CD4-positive, alpha-beta T cell treated with Interleukin-2 at 100 ng/mL for 4 hours (primary cell): ENCODE measurements around the gene ZNF431.
A peak's percentile ranks its signal among the peaks of the same experiment; 100 is the strongest.
"Not testable (repeated sequence)": the region's sequence is repeated elsewhere in the genome, so short reads cannot be mapped to it uniquely, and the experiment has no call there.

Experiments used
- DNase-seq: peaks from one replicate; pipeline ENCODE4 v3.0.0-alpha.2; 2020; ENCODE audit warnings: low spot score

Gene ZNF431

GRCh38 chr19:21141787-21142464 is at the start of gene ZNF431:
ZNF431 (plus strand) TSS chr19:21142040; CDS start chr19:21142184, 144 bp downstream.
- peak; percentile 94 for DNase-seq

GRCh38 chr19:21092109-21092508 is 49.7 kb upstream of the ZNF431 start:
- no peak for DNase-seq

GRCh38 chr19:21094347-21095025 is 47.4 kb upstream of the ZNF431 start:
- no peak for DNase-seq

GRCh38 chr19:21098291-21098690 is 43.5 kb upstream of the ZNF431 start:
- DNase-seq, result no peak

- DNase-seq, result no peak
Observed at GRCh38 chr19:21101521-21102242, 40.2 kb upstream of the ZNF431 start.

- no peak for DNase-seq
Observed at GRCh38 chr19:21109116-21109515, 32.7 kb upstream of the ZNF431 start.

- DNase-seq, result no peak
Observed at GRCh38 chr19:21110183-21110582, 31.7 kb upstream of the ZNF431 start.

GRCh38 chr19:21115430-21115829 is 26.4 kb upstream of the ZNF431 start:
- no peak for DNase-seq

GRCh38 chr19:21117041-21117907 is 24.6 kb upstream of the ZNF431 start:
- DNase-seq, result no peak

- DNase-seq, result no peak
Observed at GRCh38 chr19:21126078-21126477, 15.8 kb upstream of the ZNF431 start.

GRCh38 chr19:21127001-21127400 is 14.8 kb upstream of the ZNF431 start:
- DNase-seq, result no peak

- DNase-seq, result no peak
Observed at GRCh38 chr19:21127898-21128297, 13.9 kb upstream of the ZNF431 start.

GRCh38 chr19:21128901-21129698 is 12.7 kb upstream of the ZNF431 start:
- DNase-seq, result no peak

- no peak for DNase-seq
Observed at GRCh38 chr19:21130097-21130775, 11.6 kb upstream of the ZNF431 start.

GRCh38 chr19:21133633-21134032 is 8.2 kb upstream of the ZNF431 start:
- DNase-seq, result no peak

GRCh38 chr19:21134934-21135366 is 6.9 kb upstream of the ZNF431 start:
- DNase-seq, result no peak

GRCh38 chr19:21135433-21135832 is 6.4 kb upstream of the ZNF431 start:
- DNase-seq, result no peak

- DNase-seq, result no peak
Observed at GRCh38 chr19:21138130-21138529, 3.7 kb upstream of the ZNF431 start.

GRCh38 chr19:21141006-21141405 is 834 bp upstream of the ZNF431 start:
- DNase-seq, result not testable (repeated sequence)

- no peak for DNase-seq
Observed at GRCh38 chr19:21143428-21143827, 1.6 kb downstream of the ZNF431 start.

- DNase-seq, result no peak
Observed at GRCh38 chr19:21143854-21144253, 2.0 kb downstream of the ZNF431 start.
